HT1080 (cell line): ENCODE measurements around the gene LUC7L. TPM values are rescaled to one million over a fixed set of nuclear protein-coding genes. Genes with fewer than 3 reads are reported as not detected.
A peak's percentile ranks its signal among the peaks of the same experiment; 100 is the strongest.
"Not testable (repeated sequence)": the region's sequence is repeated elsewhere in the genome, so short reads cannot be mapped to it uniquely, and the experiment has no call there.

Experiments used
- DNase-seq: peaks from one replicate; pipeline ENCODE4 v3.0.0-alpha.2; 2015; ENCODE audit warnings: low read depth
- total RNA-seq: library from RNA; depleted of rRNA; stranded (reverse); fragments of >200 nt; shearing (Covaris generic); gene quantifications from 2 replicates; pipeline ENCODE4 v1.2.3, GENCODE V29; 2014

The LUC7L gene
- total RNA-seq, 1 experiment from 2014 or later = 73.3 TPM

- peak; percentile 60 for DNase-seq
Measured at GRCh38 chr16:180681-181564, 48.3 kb downstream of the LUC7L start.

- DNase-seq = no peak
Measured at GRCh38 chr16:180101-180675, 49.1 kb downstream of the LUC7L start, which contains the start of gene HBQ1. TSS of gene HBQ1 (plus strand) at chr16:180459. CDS start at chr16:180487, 28 bp downstream.

GRCh38 chr16:179211-180092 lies 49.8 kb downstream of the LUC7L start:
- no peak for DNase-seq

DNA sequence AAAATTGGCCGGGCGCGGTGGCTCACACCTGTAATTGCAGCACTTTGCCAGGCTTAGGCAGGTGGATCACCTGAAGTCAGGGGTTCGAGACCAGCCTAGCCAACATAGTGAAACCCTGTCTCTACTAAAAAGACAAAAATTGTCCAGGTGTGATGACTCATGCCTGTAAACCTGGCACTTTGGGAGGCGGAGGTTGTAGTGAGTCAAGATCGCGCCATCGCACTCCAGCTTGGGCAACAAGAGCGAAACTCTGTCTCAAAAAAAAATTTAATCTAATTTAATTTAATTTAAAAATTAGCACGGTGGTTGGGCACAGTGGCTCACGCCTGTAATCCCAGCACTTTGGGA lies 50.6 kb downstream of the LUC7L start:
- no peak for DNase-seq

GRCh38 chr16:177981-178667 lies 51.1 kb downstream of the LUC7L start:
- peak; percentile 23 for DNase-seq

GRCh38 chr16:177394-177822 lies 51.8 kb downstream of the LUC7L start:
- no peak for DNase-seq

DNA sequence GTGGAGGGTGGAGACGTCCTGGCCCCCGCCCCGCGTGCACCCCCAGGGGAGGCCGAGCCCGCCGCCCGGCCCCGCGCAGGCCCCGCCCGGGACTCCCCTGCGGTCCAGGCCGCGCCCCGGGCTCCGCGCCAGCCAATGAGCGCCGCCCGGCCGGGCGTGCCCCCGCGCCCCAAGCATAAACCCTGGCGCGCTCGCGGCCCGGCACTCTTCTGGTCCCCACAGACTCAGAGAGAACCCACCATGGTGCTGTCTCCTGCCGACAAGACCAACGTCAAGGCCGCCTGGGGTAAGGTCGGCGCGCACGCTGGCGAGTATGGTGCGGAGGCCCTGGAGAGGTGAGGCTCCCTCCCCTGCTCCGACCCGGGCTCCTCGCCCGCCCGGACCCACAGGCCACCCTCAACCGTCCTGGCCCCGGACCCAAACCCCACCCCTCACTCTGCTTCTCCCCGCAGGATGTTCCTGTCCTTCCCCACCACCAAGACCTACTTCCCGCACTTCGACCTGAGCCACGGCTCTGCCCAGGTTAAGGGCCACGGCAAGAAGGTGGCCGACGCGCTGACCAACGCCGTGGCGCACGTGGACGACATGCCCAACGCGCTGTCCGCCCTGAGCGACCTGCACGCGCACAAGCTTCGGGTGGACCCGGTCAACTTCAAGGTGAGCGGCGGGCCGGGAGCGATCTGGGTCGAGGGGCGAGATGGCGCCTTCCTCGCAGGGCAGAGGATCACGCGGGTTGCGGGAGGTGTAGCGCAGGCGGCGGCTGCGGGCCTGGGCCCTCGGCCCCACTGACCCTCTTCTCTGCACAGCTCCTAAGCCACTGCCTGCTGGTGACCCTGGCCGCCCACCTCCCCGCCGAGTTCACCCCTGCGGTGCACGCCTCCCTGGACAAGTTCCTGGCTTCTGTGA lies 52.5 kb downstream of the LUC7L start, which contains the start of gene HBA1:
TSS of gene HBA1 (plus strand) at position 204 of the 906 bp plus-strand sequence. CDS start at position 241, 37 bp downstream.
- DNase-seq = not testable (repeated sequence)

- DNase-seq = not testable (repeated sequence)
Measured at GRCh38 chr16:176006-176405, 53.2 kb downstream of the LUC7L start.

DNA sequence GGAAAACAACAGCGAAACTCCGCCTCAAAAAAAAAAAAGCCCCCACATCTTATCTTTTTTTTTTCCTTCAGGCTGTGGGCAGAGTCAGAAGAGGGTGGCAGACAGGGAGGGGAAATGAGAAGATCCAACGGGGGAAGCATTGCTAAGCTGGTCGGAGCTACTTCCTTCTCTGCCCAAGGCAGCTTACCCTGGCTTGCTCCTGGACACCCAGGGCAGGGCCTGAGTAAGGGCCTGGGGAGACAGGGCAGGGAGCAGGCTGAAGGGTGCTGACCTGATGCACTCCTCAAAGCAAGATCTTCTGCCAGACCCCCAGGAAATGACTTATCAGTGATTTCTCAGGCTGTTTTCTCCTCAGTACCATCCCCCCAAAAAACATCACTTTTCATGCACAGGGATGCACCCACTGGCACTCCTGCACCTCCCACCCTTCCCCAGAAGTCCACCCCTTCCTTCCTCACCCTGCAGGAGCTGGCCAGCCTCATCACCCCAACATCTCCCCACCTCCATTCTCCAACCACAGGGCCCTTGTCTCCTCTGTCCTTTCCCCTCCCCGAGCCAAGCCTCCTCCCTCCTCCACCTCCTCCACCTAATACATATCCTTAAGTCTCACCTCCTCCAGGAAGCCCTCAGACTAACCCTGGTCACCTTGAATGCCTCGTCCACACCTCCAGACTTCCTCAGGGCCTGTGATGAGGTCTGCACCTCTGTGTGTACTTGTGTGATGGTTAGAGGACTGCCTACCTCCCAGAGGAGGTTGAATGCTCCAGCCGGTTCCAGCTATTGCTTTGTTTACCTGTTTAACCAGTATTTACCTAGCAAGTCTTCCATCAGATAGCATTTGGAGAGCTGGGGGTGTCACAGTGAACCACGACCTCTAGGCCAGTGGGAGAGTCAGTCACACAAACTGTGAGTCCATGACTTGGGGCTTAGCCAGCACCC lies 54.0 kb downstream of the LUC7L start:
- DNase-seq = no peak

- DNase-seq = peak; percentile 44
Measured at GRCh38 chr16:173928-174769, 55.1 kb downstream of the LUC7L start.

- not testable (repeated sequence) for DNase-seq
Measured at GRCh38 chr16:173211-173854, 55.9 kb downstream of the LUC7L start.

DNA sequence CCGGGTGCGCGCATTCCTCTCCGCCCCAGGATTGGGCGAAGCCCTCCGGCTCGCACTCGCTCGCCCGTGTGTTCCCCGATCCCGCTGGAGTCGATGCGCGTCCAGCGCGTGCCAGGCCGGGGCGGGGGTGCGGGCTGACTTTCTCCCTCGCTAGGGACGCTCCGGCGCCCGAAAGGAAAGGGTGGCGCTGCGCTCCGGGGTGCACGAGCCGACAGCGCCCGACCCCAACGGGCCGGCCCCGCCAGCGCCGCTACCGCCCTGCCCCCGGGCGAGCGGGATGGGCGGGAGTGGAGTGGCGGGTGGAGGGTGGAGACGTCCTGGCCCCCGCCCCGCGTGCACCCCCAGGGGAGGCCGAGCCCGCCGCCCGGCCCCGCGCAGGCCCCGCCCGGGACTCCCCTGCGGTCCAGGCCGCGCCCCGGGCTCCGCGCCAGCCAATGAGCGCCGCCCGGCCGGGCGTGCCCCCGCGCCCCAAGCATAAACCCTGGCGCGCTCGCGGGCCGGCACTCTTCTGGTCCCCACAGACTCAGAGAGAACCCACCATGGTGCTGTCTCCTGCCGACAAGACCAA lies 56.8 kb downstream of the LUC7L start, which contains the start of gene HBA2:
TSS of gene HBA2 (plus strand) at position 503 of the 568 bp plus-strand sequence. CDS start at position 540, 37 bp downstream.
- not testable (repeated sequence) for DNase-seq

- no peak for DNase-seq
Measured at GRCh38 chr16:170788-171187, 58.5 kb downstream of the LUC7L start.

GRCh38 chr16:170088-170507 lies 59.2 kb downstream of the LUC7L start:
- peak; percentile 35 for DNase-seq

GRCh38 chr16:169014-169413 lies 60.2 kb downstream of the LUC7L start:
- no peak for DNase-seq

DNA sequence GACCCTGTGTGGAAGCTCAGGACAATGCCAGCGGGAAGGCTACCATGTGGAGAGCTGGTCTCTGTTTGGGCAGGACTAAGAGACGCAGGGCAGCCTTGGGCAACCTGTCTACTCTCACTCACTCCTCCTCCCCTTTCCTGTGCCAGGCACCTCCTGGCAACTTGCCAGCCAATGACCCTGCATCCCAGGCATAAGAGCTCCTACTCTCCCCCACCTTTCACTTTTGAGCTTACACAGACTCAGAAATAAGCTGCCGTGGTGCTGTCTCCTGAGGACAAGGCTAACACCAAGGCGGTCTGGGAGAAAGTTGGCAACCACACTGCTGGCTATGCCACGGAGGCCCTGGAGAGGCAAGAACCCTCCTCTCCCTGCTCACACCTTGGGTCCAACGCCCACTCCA lies 60.8 kb downstream of the LUC7L start:
- no peak for DNase-seq
